Small intestine (tissue), 7 donors: ENCODE results near the gene TBCEL. TPM values are rescaled to one million over a fixed set of nuclear protein-coding genes. Genes with fewer than 3 reads are reported as not detected.

Experiments
- DNase-seq, 2 donors: peaks; one replicate each; pipeline versions ENCODE4 v3.0.0 to v3.0.0-alpha.2; 2013
- FAIRE-seq: peaks from 2 replicates; lab custom pipeline; 2012; peaks lifted over from hg19 to GRCh38; lab: Jason Lieb, UNC
- H3K27ac ChIP-seq, 3 donors: one replicate each; pipeline ENCODE4 v1.5.1; 2013; ENCODE audit warnings: low read length in 2 of 3, mild to moderate bottlenecking in 2 of 3, control low read depth in 1 of 3, inconsistent platforms in 1 of 3, low read depth in 1 of 3, moderate library complexity in 1 of 3
- H3K27me3 ChIP-seq, 3 donors: one replicate each; pipeline ENCODE4 v1.6.1; 2013; ENCODE audit warnings: low read length in 3 of 3, inconsistent platforms in 1 of 3; ENCODE audit not compliant: control insufficient read depth in 3 of 3, insufficient read depth in 3 of 3
- H3K36me3 ChIP-seq, 3 donors: one replicate each; pipeline ENCODE4 v1.6.1; 2013; ENCODE audit warnings: low read length in 3 of 3, inconsistent platforms in 1 of 3, low read depth in 1 of 3, mild to moderate bottlenecking in 1 of 3, moderate library complexity in 1 of 3; ENCODE audit not compliant: control insufficient read depth in 3 of 3, insufficient read depth in 2 of 3
- H3K4me1 ChIP-seq, 3 donors: one replicate each; pipeline ENCODE4 v1.6.1; 2013; ENCODE audit warnings: low read length in 2 of 3, inconsistent platforms in 1 of 3, low read depth in 1 of 3, mild to moderate bottlenecking in 1 of 3, moderate library complexity in 1 of 3; ENCODE audit not compliant: control insufficient read depth in 3 of 3, insufficient read depth in 2 of 3
- H3K4me3 ChIP-seq, 3 donors: one replicate each; pipeline ENCODE4 v1.5.1; 2013; ENCODE audit warnings: low read length in 3 of 3, control low read depth in 1 of 3, inconsistent platforms in 1 of 3, low read depth in 1 of 3, mild to moderate bottlenecking in 1 of 3, moderate library complexity in 1 of 3
- H3K9me3 ChIP-seq, 2 donors: one replicate each; pipeline ENCODE4 v1.6.1; 2013; ENCODE audit warnings: low read depth in 1 of 2, low read length in 1 of 2; ENCODE audit not compliant: control insufficient read depth in 2 of 2, insufficient read depth in 1 of 2
- WGBS, 3 donors: extraction: QIAGEN DNeasy Blood & Tissue Kit; methylation state at CpG; one replicate each; pipeline ENCODE4 v1.1.7; 2013; 5-methylcytosine and 5-hydroxymethylcytosine counted together
- polyA plus RNA-seq, 4 donors: library from polyadenylated mRNA; stranded (reverse) in 3 of 4; unstranded in 1 of 4; fragments of 200-250 nt in 3 of 4; fragments of 120-200 nt in 1 of 4; gene quantifications; one replicate each; pipeline versions ENCODE4 v1.2.1 to v1.2.3, GENCODE V29; 2013
- donor health status: healthy with polysubstance abuse.
- donor health status: control.
- donor health status: control.
- donor health status: Bipolar disorder and iron deficiency.
- donor health status: healthy.

The TBCEL gene
- polyA plus RNA-seq, 4 donors: 3.1 to 24.0 (median 4.0) TPM

DNA sequence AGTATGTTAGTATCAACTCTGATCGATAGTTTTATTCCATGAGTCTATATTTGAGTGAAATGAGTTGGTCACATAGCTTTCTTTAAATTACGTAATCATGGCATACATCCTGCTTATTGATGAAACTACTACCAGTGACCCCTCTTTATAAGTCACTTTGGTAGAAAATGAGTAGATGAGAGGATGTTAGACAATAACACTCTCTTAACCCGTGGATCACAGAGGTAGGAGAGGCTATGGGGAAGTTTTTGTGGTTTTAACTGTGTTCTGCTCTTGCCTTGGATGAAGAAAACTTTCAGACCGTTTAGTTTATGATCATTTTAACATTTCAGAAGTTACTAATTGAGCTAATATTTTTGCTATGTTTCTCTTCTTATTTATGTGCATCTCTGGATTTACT lies 34.0 kb downstream of the TBCEL start:
- Histone ChIP-seq H3K4me3 (no peak overlapping the region), H3K36me3 (peaks cover 0 to 5% (median 4%) of the 10 kb centered on the region in 3 donors), H3K9me3 (no peaks in the 10 kb centered on the region), H3K27me3 (no peaks in the 10 kb centered on the region), H3K27ac (no peak overlapping the region), H3K4me1 (no peaks in the 10 kb centered on the region)
- DNase-seq: no peak
- FAIRE-seq: no peak
- WGBS, 3 donors: 73 to 85% (median 75%) methylated on average over 4 of the region's 4 CpGs

DNA sequence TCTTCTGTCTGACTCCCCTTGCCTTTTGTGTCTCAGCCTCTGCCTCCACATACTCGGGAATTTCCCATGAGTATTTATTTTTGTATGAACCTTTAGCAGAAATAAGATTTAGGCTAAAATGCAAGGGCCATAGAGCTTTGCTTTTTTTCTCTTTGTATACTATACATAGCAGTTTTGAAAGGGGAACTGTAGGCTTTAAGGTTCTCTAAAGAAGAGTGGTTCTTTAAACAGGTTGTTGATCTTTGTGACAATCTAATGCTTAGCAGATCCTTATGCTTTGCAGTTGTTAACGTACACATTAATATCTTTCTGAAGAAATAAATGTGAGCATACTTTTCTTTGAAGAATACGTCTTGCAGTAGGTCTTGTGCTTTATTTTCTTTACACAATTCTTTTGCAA lies 35.0 kb downstream of the TBCEL start:
- DNase-seq: no peak

GRCh38 chr11:121059605-121060004 lies 35.7 kb downstream of the TBCEL start:
- Histone ChIP-seq H3K27me3 (no peaks in the 10 kb centered on the region), H3K4me3 (no peak overlapping the region), H3K27ac (no peak overlapping the region), H3K9me3 (no peaks in the 10 kb centered on the region), H3K36me3 (peaks cover 0 to 2% (median 2%) of the 10 kb centered on the region in 3 donors), H3K4me1 (no peaks in the 10 kb centered on the region)
- no peak for FAIRE-seq
- WGBS, 3 donors: 71 to 82% (median 74%) methylated on average over 3 of the region's 3 CpGs
- DNase-seq: no peak

More for the DNA sequence above, 35.0 kb downstream of the TBCEL start:
- H3K36me3 ChIP-seq: peaks cover 0 to 2% (median 2%) of the 10 kb centered on the region in 3 donors
- no peaks in the 10 kb centered on the region for H3K4me1 ChIP-seq
- 82 to 89% (median 83%) methylated on average over 3 of the region's 3 CpGs for WGBS, 3 donors
- no peak for FAIRE-seq
- no peak overlapping the region for H3K4me3 ChIP-seq
- H3K27ac ChIP-seq: no peak overlapping the region
- no peaks in the 10 kb centered on the region for H3K27me3 ChIP-seq
- no peaks in the 10 kb centered on the region for H3K9me3 ChIP-seq

DNA sequence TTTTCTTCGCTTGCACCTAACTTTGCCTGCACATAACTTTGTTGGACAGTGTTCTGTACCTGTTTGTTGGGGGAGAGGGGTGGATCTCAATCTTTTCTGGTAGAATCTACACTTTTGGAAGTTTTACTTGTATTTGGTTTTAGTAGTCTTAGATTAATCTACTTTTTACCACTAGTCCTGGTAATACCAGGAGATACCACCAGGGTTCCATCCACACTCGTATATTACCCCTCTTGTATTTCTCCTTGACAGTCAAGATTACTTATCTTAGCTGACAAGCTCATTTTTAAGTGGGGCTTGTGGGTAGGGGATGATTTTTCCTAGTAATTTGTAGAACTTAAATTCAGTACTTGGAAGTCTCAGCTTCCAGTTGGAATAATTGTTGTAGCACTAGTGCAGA lies 39.8 kb downstream of the TBCEL start:
- 88 to 96% (median 96%) methylated on average over 2 of the region's 2 CpGs for WGBS, 3 donors
- no peak for DNase-seq
- Histone ChIP-seq H3K9me3 (no peaks in the 10 kb centered on the region), H3K27ac (no peak overlapping the region), H3K27me3 (no peaks in the 10 kb centered on the region), H3K4me3 (no peak overlapping the region), H3K4me1 (peaks cover 0 to 18% (median 0%) of the 10 kb centered on the region in 3 donors), H3K36me3 (no peaks in the 10 kb centered on the region)
- FAIRE-seq: no peak

DNA sequence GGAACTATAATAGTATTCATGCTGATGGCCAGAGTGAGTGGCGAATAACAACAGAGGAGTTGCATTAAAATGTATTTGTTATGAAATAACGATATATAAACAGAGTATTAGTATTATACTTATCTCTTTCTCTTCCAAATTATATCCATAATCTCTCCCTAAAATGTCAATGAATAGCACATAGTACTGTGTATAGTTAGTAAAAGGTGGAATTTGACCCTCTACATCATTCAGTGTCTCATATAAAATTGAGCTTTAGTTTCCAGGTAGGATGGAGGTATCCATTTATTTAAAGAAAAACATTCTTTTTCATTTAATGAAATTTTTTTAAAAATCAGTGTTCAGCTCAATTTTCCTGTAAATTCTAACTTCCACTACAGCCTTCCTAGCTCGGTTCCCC lies 42.7 kb downstream of the TBCEL start:
- H3K4me3 ChIP-seq: no peak overlapping the region
- FAIRE-seq (no peak), DNase-seq (peak; percentile 19 to 32)
- H3K36me3 ChIP-seq: no peaks in the 10 kb centered on the region
- peak overlapping the region in 1 of 3 donors; percentile 91 for H3K27ac ChIP-seq
- H3K27me3 ChIP-seq: no peaks in the 10 kb centered on the region
- 46 to 70% (median 63%) methylated on average over 3 of the region's 3 CpGs for WGBS, 3 donors
- H3K9me3 ChIP-seq: no peaks in the 10 kb centered on the region
- H3K4me1 ChIP-seq: peaks cover 0 to 18% (median 0%) of the 10 kb centered on the region in 3 donors

- Histone ChIP-seq H3K27me3 (no peaks in the 10 kb centered on the region), H3K9me3 (no peaks in the 10 kb centered on the region), H3K4me1 (peaks cover 0 to 18% (median 0%) of the 10 kb centered on the region in 3 donors), H3K4me3 (no peak overlapping the region), H3K36me3 (no peaks in the 10 kb centered on the region), H3K27ac (peak overlapping the region in 2 of 3 donors; percentile 37 to 91)
- WGBS, 3 donors: 33 to 58% (median 40%) methylated on average over 3 of the region's 3 CpGs
- FAIRE-seq: no peak
- DNase-seq: no peak
Measured at GRCh38 chr11:121067026-121067425, 43.1 kb downstream of the TBCEL start.

- Histone ChIP-seq H3K4me3 (no peak overlapping the region), H3K27ac (peak overlapping the region in 2 of 3 donors; percentile 37 to 91), H3K27me3 (no peaks in the 10 kb centered on the region), H3K4me1 (peaks cover 0 to 18% (median 0%) of the 10 kb centered on the region in 3 donors), H3K9me3 (no peaks in the 10 kb centered on the region), H3K36me3 (no peaks in the 10 kb centered on the region)
- DNase-seq (peak; percentile 54 to 84), FAIRE-seq (no peak)
- WGBS, 3 donors: 12 to 51% (median 37%) methylated on average over 2 of the region's 2 CpGs
Measured at GRCh38 chr11:121067453-121067852, 43.6 kb downstream of the TBCEL start.

GRCh38 chr11:121067962-121068647 lies 44.2 kb downstream of the TBCEL start:
- no peaks in the 10 kb centered on the region for H3K27me3 ChIP-seq
- peaks cover 0 to 18% (median 0%) of the 10 kb centered on the region in 3 donors for H3K4me1 ChIP-seq
- peak overlapping the region; percentile 37 to 91 (median 64) for H3K27ac ChIP-seq
- H3K9me3 ChIP-seq: no peaks in the 10 kb centered on the region
- 57 to 62% (median 60%) methylated on average over 6 of the region's 6 CpGs for WGBS, 3 donors
- no peak overlapping the region for H3K4me3 ChIP-seq
- no peak for FAIRE-seq
- DNase-seq: peak in 1 of 2 donors; percentile 38
- no peaks in the 10 kb centered on the region for H3K36me3 ChIP-seq
